ENCODE data around the gene CACNA2D3. TPM values are rescaled to one million over a fixed set of nuclear protein-coding genes. Genes with fewer than 3 reads are reported as not detected.

Gene CACNA2D3
- total RNA-seq, 1 donor from 2014 or later, result 6.3 TPM

DNA sequence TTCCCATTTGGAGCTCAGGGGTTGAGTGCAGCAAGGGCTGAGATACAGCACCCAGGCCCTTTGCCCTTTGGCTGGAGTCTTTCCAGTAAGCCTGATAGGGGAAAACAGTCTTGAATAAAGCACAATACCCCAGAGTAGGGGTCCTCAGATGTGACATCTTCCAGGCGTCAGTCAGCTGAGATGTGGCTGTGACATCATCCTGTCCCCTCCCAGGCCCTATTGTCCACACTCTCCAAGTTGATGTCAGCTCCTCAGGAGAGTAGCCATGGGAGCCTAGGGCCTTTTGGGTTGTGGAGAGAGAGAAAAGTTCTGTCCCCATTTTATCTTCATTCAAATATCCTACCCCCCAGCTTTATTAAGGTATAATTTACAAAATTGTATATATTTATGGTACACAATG lies 92.5 kb downstream of the CACNA2D3 start:
- DNase-seq (ENCODE audit: low spot score), result no peak

DNA sequence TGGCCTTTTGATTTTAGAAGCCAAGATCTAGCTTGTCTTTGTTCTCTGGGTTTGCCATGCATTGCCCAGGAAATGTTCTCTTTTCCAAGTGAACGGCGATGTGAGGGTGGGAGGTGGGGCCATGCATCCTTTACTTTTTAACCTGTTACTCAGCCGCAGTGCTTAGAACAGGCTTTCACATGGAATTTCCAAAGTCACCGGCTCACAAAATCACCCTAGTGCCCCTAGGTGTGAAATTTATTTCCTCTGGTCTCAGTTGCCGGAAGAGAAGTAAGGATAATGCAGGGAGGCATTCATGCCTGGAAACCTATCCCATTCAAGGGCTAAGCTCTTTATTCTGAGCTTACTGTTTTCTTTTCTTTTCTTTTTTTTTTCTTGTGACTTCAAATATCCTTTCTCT lies 93.2 kb downstream of the CACNA2D3 start:
- DNase-seq (ENCODE audit: low spot score), result no peak

DNA sequence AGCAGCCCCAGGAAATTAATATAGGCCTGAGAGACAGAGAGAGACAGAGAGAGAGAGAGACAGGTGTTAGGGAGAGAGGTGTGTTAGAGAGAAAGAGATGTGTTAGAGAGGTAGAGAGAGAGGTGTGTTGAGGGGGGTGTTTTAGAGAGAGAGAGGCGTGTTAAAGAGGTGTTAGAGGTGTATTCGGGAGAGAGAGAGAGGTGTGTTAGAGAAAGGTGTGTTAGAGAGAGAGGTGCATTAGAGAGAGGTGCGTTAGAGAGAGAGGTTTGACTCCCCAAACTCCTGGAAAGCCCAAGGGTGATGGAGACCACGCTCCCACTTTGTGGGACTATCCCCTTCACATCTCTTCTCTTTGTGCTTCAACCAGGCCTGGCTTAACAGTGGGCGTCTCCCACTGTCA lies 95.5 kb downstream of the CACNA2D3 start:
- no peak for DNase-seq (ENCODE audit: low spot score)

DNA sequence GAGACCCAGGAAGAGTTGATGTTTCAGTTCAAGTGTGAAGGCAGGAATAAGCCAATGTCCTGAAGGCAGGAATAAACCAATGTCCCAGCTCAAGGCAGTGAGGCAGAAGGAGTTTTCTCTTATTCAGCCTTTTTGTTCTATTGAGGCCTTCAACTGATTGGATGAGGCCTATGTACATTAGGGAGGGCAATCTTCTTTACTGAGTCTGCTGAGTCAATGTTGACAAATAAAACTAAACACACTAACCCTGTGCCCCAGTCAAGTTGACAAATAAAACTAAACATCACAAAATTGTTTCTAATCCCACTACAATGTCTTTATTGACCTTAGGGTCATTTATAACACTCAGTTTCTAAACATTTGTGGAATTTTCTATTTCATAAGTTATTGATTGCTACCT lies 100.0 kb downstream of the CACNA2D3 start:
- no peak for DNase-seq (ENCODE audit: low spot score)

DNA sequence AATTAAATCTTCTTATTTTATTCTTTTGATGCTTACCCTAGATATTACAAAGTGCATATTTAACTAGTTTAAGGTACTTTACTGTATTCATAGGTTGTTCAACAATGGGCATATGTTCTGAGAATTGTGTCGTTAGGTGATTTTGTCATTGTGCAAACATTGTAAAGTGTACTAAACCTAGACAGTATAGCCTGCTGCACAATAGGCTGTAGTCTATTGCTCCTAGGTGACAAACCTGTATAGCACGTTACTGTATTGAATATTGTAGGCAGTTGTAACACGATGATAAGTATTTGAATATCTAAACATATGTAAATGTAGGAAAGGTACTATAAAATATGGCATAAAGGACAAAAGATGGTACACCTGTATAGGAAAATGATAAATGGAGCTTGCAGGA lies 100.7 kb downstream of the CACNA2D3 start:
- no peak for DNase-seq (ENCODE audit: low spot score)

DNA sequence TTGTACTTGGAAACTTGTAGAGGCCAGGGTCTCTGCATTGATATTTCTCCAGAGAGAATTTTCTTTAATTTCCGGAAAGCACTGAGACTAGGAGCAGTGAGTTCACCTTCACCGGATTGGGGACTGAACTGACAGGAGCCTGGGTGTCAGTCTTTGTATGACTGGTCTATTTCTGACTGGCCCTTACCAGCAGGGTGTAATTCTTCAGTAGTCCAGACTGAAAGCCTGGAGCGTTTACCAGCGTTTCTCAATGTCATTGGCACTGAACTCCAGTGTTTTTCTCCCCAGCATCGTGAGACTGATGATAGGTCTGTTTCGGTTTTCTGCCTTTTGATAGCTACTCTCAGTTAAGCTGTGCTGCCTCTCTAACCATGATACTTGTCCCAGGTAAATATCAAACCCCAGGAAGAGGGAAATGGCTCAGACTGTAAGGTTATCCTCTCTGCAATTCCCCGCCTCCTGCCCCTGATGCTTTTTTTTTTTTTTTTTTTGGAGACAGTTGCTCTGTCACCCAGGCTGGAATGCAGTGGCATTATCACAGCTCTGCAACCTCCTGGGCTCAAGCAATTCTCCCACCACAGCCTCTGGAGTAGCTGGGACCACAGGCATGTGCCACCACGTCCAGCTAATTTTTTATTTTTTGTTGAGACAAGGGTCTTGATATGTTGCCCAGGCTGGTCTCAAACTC lies 103.6 kb downstream of the CACNA2D3 start:
- DNase-seq (ENCODE audit: low spot score), result no peak

DNA sequence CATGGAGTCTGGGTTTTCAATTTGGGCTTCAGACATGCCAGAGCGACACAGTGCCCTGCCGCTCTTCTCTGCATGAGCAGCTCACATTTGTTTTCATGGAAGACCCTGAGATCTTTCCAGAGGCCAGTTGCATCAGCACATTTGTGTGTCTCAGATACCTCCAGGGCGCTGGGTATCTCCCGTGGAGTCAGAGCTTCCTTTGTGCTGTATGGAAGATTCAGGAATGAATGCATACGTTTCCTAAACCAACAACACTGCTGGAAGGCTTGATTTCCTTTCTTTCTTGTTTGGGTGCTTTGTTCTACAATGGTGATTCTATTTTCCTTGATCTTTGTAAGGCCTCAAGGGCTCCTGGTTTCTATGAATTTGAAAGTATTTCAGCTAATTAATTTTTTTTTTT lies 106.5 kb downstream of the CACNA2D3 start:
- DNase-seq (ENCODE audit: low spot score), result no peak

DNA sequence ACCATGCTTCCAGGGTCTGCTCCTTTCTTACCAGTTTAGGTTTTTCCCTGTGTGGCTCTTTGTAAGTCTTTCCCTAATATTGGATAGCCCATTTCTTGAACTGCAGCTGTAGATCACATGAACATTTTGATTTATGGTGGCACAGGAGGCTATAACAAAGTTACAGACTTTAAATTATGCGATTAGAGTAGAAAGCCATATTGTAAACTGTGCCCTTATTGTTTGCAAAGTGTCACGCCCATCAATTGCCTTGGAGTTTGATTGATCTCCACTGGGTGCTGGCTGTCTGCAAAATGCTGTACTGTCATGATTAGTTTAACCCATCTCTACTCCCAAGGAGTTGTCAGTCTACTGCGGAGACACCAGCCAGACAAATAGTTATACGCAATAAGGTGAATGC lies 110.3 kb downstream of the CACNA2D3 start:
- DNase-seq (ENCODE audit: low spot score), result no peak

DNA sequence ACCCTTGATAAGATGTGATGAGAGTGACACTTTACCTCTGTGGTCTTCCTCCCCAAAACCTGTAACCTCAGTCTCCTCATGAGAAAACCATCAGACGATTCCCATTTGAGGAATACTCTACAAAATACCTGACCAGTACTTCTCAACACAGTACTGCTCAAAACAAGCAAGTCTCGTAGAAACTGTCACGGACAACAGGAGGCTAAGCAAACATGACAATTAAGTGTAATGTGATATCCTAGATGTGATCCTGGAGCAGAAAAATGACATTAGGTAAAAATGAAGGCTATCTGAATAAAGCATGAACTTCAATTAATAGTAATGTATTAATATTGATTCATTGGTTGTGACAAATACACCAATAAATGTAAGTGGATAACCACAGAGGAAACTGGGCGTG lies 113.6 kb downstream of the CACNA2D3 start:
- DNase-seq (ENCODE audit: low spot score), result no peak

DNA sequence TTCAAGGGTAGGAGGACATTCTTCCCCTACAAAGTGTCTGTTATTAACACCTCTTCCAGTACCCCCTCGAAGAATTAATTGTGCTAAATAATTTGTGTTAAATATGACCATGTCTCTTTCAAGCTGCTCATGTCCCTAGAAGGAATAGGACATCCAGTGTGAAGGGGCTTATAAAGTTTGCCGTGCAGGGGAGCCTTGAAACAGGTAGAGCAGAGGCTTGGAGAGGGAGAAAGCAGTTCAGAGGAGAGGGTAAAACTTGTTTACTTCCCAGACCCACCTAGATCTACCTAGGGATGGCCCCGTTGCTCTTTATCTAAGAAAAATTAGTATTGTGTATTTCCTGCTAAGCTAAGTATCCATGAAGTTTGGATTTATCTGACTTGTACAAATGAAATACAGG lies 114.8 kb downstream of the CACNA2D3 start:
- no peak for DNase-seq (ENCODE audit: low spot score)

DNA sequence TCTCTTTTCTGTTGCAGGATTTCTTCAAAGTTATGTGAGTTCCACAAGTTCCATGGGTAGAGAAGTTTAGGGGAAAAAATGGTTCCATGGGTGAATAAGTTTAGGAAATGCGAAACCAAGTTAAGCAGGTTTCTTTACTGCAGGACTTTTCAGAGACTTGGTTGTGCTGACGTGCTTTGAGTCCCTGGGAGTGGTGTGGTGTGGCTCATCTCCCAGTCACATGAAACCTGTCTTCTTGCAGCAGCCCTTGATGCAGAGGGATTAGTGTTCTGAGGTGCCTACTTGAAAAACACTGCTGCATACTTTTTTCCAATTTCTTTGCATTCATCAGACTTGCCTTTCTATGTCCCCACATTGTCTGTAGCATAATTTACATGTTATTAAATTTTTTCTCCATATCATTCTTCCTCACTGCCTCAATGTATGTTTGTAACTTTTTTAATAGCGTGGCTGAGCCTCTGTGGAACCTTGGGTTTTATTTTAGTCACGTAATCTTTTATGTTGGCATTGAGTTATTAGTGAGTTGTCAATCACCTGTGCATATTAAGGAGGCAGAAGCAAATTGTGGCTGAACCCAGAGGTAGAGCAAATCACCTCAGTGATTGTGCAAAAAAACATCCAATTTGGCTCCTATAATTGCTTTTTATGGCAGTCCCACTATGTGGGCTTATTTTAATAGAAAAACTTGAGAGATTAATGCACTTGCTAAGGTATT lies 115.6 kb downstream of the CACNA2D3 start:
- DNase-seq (ENCODE audit: low spot score), result no peak

DNA sequence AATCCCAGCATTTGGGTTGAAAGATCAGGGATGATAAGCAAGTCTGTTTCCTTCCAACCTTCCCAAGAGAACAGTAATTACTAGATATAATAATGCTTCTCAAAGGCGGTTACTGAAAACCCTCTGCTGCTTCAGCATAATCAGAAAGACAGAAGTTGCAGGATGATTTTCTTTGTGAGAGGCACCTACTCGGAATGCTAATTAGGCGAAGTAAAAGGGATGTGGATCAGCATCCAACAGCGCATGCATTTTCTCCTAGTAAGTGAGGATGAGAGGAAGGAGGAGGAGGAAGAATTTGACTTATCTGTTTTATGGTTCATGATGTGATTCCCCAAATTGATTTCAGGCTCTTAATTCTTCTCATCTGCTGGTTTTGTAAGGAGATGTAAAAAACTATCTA lies 118.0 kb downstream of the CACNA2D3 start:
- no peak for DNase-seq (ENCODE audit: low spot score)

DNA sequence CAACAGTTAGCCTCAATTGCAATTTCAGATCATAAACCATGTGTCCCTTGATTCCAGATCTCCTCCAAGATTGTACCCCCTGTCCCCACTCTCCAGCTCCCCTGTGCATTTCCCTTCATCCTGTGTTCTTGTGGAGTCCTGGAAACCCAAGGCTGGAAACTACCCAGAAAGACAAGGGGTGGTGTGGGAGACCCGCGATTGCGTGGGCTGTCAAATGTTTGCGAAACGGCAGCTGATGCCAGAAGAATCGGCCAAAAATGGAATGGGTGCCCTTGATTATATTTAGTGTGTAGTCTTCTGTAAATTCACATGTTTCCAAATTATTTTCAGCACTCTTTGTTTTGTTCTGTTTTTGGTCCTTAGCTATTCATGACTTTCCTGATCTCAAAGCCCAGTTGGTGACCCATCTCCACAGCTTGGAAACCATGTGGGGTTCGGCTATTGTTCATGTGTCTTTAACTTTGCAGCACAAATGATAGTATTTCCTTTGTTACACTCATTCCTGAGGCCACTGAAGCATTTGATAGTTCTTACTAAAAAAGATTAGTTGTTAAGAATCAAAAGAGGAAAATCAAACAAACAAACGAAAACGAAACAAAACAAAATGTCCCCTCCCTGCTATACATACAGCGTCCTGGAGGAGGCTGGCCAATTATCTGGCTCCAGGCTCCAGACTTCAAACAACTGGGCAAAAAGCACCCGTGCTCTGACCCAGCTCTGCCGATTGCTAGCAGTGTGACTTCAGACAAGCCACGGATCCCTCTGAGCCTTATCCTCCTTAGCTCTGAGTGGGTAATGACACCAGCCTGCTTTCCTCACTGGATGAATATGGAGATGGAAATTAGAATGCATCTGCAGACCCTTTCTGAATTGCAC lies 120.9 kb downstream of the CACNA2D3 start:
- DNase-seq (ENCODE audit: low spot score), result no peak

DNA sequence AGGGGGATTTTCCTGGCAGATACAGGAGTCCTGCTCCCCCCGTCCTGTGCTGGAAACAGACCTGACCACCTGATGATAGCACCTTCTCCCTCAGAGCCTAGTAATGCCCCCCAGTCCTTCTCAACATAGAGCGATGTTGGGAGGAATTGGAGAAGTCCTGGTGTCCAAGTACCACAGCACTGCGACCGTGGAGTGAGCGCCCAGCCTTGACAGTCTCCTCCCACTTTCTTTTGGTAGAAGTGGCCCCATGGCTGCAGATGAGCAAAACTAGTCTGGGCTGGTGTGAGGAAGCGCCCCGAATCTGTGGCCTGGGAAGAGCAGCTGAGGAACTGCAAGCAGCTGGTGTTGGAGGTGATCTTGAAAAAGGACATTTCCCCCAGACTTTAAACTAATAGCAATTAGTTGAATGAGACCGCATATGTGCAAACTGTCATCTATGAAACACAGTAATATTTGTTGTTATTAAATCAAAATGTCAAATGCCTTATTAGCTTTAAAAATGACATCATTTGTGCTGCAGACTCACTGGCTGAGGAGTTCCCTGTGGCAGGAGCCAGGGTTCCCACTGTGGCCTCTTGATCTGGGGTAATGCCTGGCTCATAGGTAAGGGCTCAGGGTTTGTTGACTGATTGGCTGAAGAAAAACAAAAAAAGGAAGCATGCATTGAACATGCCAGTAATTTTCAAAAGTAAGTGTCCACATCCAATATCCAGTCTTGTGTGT lies 121.8 kb downstream of the CACNA2D3 start:
- no peak for DNase-seq (ENCODE audit: low spot score)

DNA sequence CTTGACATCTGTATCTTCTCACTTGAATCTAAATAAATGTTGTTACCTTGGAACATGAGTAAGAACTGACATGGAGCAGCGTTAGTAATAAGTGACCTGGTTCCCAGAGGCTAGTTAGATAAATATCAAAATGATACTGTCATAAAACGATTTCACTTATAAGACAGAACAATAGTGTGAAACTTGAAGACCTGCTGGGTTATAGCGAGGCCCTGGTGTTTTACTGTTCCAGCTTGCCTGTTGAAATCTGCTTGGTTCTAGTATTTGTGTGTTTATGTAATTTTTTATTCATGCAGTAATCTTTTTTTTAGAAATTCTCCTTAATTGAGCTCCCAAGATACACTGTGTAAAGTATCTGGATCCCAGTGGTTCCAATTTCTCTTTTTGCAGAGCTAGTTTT lies 129.4 kb downstream of the CACNA2D3 start:
- DNase-seq (ENCODE audit: low spot score), result no peak

DNA sequence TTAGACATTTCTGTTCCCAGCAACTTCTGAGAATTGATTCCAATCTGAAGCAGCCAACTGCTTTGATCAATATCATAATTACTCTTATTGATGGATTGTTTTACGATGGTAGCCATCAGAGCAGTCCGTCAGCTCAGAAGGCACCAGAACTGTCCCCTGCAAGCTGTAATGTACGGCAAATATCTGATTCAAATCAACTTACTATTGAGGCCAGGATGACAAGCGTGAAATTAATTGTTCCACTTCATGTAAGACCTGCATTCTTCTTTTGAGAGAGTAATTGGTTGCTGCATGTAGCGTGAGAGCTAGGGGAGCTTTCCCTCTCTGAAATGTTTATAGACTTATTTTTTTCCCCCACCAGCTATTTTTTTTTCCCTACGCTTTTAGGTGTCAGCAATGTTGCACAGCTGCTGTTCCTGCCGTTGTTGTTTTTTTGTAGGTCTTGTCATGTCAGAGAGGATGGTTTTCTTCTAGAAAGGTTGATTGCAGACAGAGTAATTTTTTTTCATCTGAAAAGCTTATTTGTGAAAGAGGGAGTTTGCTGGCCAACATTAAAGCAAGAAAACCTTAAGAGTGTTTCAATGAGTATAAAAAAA lies 134.9 kb downstream of the CACNA2D3 start:
- DNase-seq (ENCODE audit: low spot score), result no peak

DNA sequence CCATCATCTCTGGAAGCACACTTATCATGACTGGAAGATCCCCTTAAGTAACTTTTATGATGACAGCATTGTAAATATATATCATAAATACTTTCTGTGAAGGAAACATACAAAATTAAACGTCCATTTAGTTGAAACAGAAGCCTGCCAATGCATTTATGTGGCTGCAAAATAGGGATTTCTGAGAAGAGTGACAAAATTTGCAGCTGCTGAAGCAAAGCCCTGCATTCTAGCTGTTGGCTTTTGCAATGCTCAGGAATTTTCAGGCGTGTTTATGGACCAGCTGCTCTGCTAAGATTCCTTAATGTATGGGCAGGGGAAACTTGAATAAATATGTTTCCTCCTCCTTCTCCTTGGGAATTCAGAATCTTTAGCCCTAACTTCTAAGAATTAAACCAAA lies 137.3 kb downstream of the CACNA2D3 start:
- DNase-seq (ENCODE audit: low spot score), result peak; percentile 15

DNA sequence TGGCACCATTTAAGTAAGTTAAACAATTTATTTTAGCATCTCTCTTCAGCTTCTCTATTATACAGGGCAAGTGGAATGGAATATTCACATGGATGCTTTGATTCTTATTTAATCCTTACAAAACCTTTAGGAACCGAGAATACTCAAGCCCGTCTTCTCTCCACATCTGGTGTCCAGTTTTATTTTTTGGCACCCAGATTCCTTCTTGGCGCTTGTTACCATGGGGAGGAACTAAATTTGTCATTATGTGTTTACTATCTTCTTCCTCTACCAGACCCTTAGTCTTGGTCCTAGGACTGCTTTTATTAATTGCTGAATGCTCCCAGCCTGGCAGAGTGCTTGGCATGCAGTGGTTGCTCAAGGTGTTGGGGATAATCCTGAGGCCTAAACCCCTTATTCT lies 138.8 kb downstream of the CACNA2D3 start:
- no peak for DNase-seq (ENCODE audit: low spot score)

DNA sequence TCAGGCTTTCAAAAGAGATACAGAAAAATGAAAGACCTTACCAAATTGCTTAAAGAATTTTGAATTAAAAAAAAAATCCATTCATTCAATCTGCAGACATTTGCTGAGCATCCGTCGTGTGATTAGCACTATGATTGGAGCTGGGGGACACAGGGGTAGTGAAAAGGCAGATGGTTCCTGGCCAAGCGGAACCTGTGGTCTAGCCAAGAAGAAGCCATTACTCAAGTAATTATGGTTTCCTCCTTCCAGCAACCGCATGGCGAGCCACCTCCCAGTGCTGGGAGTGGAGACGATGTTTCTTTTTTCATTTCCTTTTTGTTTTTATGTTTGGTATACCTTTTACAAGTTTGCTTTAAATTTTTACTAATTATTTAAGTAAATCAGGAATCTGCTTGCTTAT lies 140.2 kb downstream of the CACNA2D3 start:
- DNase-seq (ENCODE audit: low spot score), result no peak

DNA sequence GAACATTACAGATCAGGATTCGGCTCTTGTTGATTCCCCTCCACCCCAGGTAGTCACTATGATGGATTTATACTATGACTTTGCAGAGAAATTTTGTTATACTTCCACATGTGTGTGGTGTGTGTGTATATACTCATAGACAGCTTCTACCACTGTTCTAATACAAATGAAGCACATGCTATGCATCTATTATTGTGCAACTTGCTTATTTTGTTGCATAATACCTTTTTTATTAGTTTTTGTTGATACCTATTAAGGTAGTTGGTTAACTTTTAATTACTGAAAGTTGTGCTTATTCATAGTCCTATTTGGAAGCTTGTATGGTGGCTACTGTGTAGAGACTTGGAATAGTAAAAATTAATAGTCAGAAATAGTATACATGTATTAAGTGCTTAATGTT lies 140.6 kb downstream of the CACNA2D3 start:
- DNase-seq (ENCODE audit: low spot score), result no peak

DNA sequence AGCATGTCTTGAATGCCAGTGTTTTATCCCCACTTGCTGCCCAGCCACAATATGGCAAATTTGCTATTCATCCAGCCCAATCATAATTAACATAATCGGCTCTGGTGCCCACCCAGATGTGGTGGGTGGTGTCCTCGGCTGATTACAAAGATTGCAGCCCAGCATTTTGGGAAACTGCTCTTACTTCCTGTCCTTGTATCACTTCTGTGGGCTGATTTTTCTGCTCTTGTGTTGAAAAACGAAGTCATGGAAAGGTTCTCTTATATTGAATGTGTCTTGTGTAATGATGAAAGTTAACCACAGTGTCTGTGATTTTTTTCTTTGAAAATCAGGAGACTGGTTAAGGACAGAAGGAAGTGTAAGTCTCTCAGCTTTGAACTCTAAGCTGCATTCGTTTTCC lies 141.7 kb downstream of the CACNA2D3 start:
- no peak for DNase-seq (ENCODE audit: low spot score)
